ENCODE data around the gene TSKU.
A peak's percentile ranks its signal among the peaks of the same experiment; 100 is the strongest.

The TSKU gene

GRCh38 chr11:76783294-76783895, at the start of gene TSKU:
TSS of gene TSKU (plus strand) at chr11:76783356. CDS start at chr11:76795617, 12,261 bp downstream.
- DNase-seq (ENCODE audit: low spot score): no peak

GRCh38 chr11:76733906-76734305, 49.2 kb upstream of the TSKU start:
- peak; percentile 58 for DNase-seq (ENCODE audit: low spot score)

- DNase-seq (ENCODE audit: low spot score): no peak
These were observed 48.4 kb upstream of the TSKU start for GRCh38 chr11:76734456-76735420.

- DNase-seq (ENCODE audit: low spot score): no peak
These were observed 47.3 kb upstream of the TSKU start for GRCh38 chr11:76735841-76736240.

- no peak for DNase-seq (ENCODE audit: low spot score)
These were observed 46.9 kb upstream of the TSKU start for GRCh38 chr11:76736266-76736665.

- DNase-seq (ENCODE audit: low spot score): no peak
These were observed 46.2 kb upstream of the TSKU start for GRCh38 chr11:76736773-76737495.

- no peak for DNase-seq (ENCODE audit: low spot score)
These were observed 44.4 kb upstream of the TSKU start for GRCh38 chr11:76738618-76739240.

GRCh38 chr11:76739798-76740197, 43.4 kb upstream of the TSKU start:
- DNase-seq (ENCODE audit: low spot score): no peak

GRCh38 chr11:76740772-76741171, 42.4 kb upstream of the TSKU start:
- no peak for DNase-seq (ENCODE audit: low spot score)

- DNase-seq (ENCODE audit: low spot score): no peak
These were observed 40.3 kb upstream of the TSKU start for GRCh38 chr11:76742902-76743301.

- DNase-seq (ENCODE audit: low spot score): no peak
These were observed 38.7 kb upstream of the TSKU start for GRCh38 chr11:76744186-76745043.

- no peak for DNase-seq (ENCODE audit: low spot score)
These were observed 38.1 kb upstream of the TSKU start for GRCh38 chr11:76745044-76745376.

GRCh38 chr11:76745561-76746207, 37.5 kb upstream of the TSKU start:
- DNase-seq (ENCODE audit: low spot score): no peak

- no peak for DNase-seq (ENCODE audit: low spot score)
These were observed 35.8 kb upstream of the TSKU start for GRCh38 chr11:76747153-76747914.

- no peak for DNase-seq (ENCODE audit: low spot score)
These were observed 35.0 kb upstream of the TSKU start for GRCh38 chr11:76747915-76748860.

GRCh38 chr11:76748948-76749347, 34.2 kb upstream of the TSKU start:
- no peak for DNase-seq (ENCODE audit: low spot score)

- no peak for DNase-seq (ENCODE audit: low spot score)
These were observed 33.1 kb upstream of the TSKU start for GRCh38 chr11:76750067-76750466.

GRCh38 chr11:76750746-76751145, 32.4 kb upstream of the TSKU start:
- DNase-seq (ENCODE audit: low spot score): no peak

Measured in CD4-positive, alpha-beta T cell treated with Interleukin-2 at 100 ng/mL for 4 hours (primary cell).